ENCODE results near the gene KLK6. TPM values are rescaled to one million over a fixed set of nuclear protein-coding genes. Genes with fewer than 3 reads are reported as not detected.

Gene KLK6
- total RNA-seq, 4 donors from 2014 or later, result 5.4 to 56.9 (median 9.0) TPM; not detected in 1

DNA sequence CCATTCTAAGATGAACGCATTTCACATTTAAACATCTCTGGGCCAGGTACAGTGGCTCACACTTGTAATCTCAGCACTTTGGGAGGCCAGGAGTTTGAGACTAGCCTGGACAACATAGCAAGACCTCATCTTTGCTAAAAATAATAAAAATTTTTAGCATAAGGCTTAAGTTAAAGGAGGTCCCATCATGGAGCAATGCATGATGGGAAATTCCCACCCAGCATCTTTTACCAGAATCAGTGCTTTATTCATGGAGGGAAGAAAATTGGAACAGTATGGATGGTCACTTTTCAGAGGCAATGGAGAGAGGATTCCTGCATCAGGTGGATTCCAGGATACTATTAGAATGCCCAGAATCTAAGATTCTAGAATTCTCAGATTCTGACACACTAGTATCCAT, 35.9 kb upstream of the KLK6 start:
- Histone ChIP-seq H3K4me1 (peaks cover 29% of the 10 kb centered on the region), H3K27ac (no peak overlapping the region), H3K36me3 (no peaks in the 10 kb centered on the region), H3K4me3 (no peak overlapping the region), H3K27me3 (peaks cover 52% of the 10 kb centered on the region), H3K9me3 (no peaks in the 10 kb centered on the region)
- no peak for TF ChIP-seq EP300 (IDR thresholded peaks at IDR 0.05)
- TF ChIP-seq, protein P1, sequence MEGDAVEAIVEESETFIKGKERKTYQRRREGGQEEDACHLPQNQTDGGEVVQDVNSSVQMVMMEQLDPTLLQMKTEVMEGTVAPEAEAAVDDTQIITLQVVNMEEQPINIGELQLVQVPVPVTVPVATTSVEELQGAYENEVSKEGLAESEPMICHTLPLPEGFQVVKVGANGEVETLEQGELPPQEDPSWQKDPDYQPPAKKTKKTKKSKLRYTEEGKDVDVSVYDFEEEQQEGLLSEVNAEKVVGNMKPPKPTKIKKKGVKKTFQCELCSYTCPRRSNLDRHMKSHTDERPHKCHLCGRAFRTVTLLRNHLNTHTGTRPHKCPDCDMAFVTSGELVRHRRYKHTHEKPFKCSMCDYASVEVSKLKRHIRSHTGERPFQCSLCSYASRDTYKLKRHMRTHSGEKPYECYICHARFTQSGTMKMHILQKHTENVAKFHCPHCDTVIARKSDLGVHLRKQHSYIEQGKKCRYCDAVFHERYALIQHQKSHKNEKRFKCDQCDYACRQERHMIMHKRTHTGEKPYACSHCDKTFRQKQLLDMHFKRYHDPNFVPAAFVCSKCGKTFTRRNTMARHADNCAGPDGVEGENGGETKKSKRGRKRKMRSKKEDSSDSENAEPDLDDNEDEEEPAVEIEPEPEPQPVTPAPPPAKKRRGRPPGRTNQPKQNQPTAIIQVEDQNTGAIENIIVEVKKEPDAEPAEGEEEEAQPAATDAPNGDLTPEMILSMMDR (IDR thresholded peaks at IDR 0.05), result no peak
- WGBS, result 77% methylated on average over 1 of the region's 1 CpG
- no peak for DNase-seq (ENCODE audit: low spot score in 2 of 2)

DNA sequence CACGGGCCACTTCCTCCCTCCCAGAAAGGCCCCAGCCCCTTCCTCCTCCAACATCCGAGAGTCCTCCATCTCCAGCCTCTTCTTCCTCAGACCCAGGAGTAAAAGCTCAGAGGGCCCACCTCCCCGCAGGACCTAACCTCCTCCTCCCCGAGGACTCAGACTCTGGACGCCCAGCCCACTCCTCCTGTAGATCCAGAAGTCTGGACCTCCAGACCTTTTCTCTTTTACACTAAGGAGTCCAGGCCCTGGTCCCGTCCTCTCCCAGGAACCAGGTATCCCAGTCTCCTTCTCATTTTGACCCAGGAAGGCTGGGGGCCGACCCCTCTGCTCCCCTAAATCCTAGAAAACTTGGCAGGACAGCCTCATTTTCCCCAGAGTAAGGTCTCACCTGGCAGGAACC, 33.9 kb upstream of the KLK6 start:
- Histone ChIP-seq H3K4me1 (peaks cover 21% of the 10 kb centered on the region), H3K27ac (no peak overlapping the region), H3K27me3 (peaks cover 48% of the 10 kb centered on the region), H3K9me3 (no peaks in the 10 kb centered on the region), H3K4me3 (no peak overlapping the region), H3K36me3 (no peaks in the 10 kb centered on the region)
- no peak for DNase-seq (ENCODE audit: low spot score in 2 of 2)
- TF ChIP-seq POLR2A (IDR thresholded peaks at IDR 0.05) (no peak), EP300 (IDR thresholded peaks at IDR 0.05) (no peak), POLR2AphosphoS5 (IDR thresholded peaks at IDR 0.05) (no peak)
- TF ChIP-seq, protein P1 (IDR thresholded peaks at IDR 0.05), result no peak
- WGBS, result 77% methylated on average over 7 of the region's 7 CpGs

DNA sequence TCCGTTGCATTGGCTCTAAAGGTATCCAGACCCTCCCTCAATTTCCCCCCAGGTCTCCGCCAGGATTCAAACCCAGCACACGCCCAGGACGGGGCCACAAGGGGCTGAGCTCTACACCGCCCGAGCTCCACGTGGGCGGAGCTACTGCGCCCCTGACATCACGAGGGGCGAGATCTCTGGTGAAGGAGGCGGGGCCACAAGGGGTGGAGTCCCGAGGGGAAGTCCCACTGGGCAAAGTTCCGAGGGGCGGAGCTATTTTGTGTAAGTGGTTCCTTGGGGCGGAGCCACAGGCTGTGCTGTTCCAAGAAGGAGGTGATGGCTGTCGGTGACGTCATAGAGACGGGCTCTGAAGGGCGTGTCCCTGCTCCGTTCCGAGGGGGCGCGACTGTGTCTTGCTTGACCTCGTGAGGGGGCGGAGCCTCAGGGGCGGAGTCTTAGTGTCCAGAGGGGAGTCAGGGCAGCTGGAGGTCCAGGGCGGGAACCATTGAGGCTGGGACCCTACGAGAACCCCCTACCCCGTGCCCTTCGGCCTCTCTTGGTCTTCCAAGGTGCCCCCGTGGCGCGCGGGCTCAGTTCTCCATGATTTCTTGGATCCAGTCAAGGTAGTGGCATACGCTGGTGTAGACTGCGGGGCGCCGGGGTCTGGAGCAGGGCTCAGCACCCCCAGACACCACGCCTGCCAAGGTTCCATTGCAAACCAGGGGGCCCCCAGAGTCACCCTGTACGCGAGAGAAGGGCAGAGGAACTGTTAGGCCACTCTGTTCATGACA, 33.3 kb upstream of the KLK6 start:
- Histone ChIP-seq H3K4me3 (no peak overlapping the region), H3K4me1 (peaks cover 21% of the 10 kb centered on the region), H3K9me3 (no peaks in the 10 kb centered on the region), H3K27ac (no peak overlapping the region), H3K36me3 (no peaks in the 10 kb centered on the region), H3K27me3 (peaks cover 53% of the 10 kb centered on the region)
- peak in 1 of 2 donors; percentile 81 for DNase-seq (ENCODE audit: low spot score in 2 of 2)
- TF ChIP-seq, protein P1 (IDR thresholded peaks at IDR 0.05), result no peak
- TF ChIP-seq POLR2AphosphoS5 (IDR thresholded peaks at IDR 0.05), result no peak
- no peak for TF ChIP-seq EP300 (IDR thresholded peaks at IDR 0.05)
- TF ChIP-seq POLR2A (IDR thresholded peaks at IDR 0.05), result no peak
- WGBS, result 47% methylated on average over 19 of the region's 42 CpGs

DNA sequence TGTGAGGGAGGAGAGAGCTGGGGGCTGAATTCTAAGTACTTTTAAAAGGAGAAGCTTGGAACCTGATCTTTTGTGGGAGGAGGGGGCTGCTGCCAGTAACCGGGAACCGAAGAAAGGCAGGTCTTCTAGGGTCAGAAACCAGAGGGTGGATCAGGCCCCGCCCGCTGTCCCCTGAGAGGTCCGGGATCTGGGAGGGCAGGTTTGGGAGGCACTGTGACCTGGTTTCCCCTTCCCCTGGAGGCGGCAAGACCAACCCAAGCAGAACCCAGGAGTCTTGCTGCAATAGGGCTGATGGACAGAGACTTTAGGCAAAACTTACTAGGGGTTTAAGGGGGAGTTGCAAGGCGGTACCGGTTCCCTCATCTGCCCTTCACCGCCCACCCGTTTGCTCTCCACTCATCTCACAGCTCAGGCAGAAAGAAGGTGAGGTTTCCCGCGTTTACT, 32.7 kb upstream of the KLK6 start:
- TF ChIP-seq EP300 (IDR thresholded peaks at IDR 0.05) (no peak), POLR2A (IDR thresholded peaks at IDR 0.05) (no peak), POLR2AphosphoS5 (IDR thresholded peaks at IDR 0.05) (no peak)
- TF ChIP-seq, protein P1 (IDR thresholded peaks at IDR 0.05), result no peak
- 26% methylated on average over 12 of the region's 12 CpGs for WGBS
- H3K27ac ChIP-seq, result peak overlapping the region; percentile 65
- H3K36me3 ChIP-seq, result no peaks in the 10 kb centered on the region
- H3K27me3 ChIP-seq, result peaks cover 53% of the 10 kb centered on the region
- H3K9me3 ChIP-seq, result no peaks in the 10 kb centered on the region
- peaks cover 21% of the 10 kb centered on the region for H3K4me1 ChIP-seq
- peak overlapping the region; percentile 35 for H3K4me3 ChIP-seq
- DNase-seq (ENCODE audit: low spot score in 2 of 2), result no peak

DNA sequence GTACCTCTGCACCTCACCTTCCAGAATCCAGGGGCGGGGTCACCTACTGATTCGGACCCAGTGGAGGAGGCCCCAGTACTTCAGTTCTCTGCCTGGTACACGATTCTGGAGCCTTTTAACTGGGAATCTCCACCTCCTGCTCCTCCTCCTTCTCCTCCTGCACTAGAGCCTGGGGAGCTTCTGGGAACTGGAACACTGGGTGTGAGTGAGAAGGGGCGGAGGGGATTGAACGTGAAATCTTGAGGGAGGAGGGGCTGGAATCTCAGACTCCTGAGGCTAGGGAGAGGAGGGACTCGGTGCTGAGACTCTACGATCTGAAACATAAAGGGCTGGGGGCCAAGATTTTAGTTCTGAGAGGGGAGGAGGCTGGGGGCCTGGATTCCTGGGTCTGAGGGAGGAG, 32.1 kb upstream of the KLK6 start, which contains the start of gene KLK8:
TSS of gene KLK8 (minus strand) at position 90 of the 400 bp plus-strand sequence. CDS start 437 bp downstream, outside the sequence.
- no peak for DNase-seq (ENCODE audit: low spot score in 2 of 2)
- no peaks in the 10 kb centered on the region for H3K36me3 ChIP-seq
- TF ChIP-seq POLR2AphosphoS5 (IDR thresholded peaks at IDR 0.05) (no peak), POLR2A (IDR thresholded peaks at IDR 0.05) (no peak), EP300 (IDR thresholded peaks at IDR 0.05) (no peak)
- TF ChIP-seq, protein P1 (IDR thresholded peaks at IDR 0.05), result no peak
- WGBS, result 15% methylated on average over 7 of the region's 7 CpGs
- peaks cover 50% of the 10 kb centered on the region for H3K27me3 ChIP-seq
- H3K9me3 ChIP-seq, result no peaks in the 10 kb centered on the region
- H3K4me1 ChIP-seq, result peaks cover 21% of the 10 kb centered on the region
- peak within 1 kb of the TSS; percentile 35 for H3K4me3 ChIP-seq
- H3K27ac ChIP-seq, result peak within 1 kb of the TSS; percentile 65
